ENCODE measurements around the gene PANK1. TPM values are rescaled to one million over a fixed set of nuclear protein-coding genes. Genes with fewer than 3 reads are reported as not detected.

PANK1 gene
- total and polyA plus RNA-seq, 2 of the 8 experiments (the other 6 are each of a cell fraction or from before 2014, with no cell fraction given), result 18.5 to 40.4 TPM

DNA sequence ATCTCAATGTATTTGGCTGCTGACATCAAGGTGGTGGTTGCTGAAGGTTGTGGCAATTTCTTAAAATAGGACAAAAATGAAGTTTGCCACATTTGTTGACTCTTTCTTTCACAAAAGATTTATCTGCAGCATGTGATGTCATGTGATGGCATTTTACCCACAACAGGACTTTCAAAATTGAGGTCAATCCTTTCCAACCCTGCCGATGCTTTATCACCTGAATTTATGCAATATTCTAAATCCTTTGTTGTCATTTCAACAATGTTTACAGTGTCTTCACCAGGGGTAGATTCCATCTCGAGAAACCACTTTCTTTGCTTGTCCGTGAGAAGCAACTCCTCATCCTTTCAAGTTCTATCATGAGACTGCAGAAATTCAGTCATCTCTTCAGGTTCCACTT is 69.0 kb downstream of the PANK1 start:
- Histone ChIP-seq H3K4me1 (replicated peaks in 1 of 4; ENCODE audit: control insufficient read depth in 3 of 4, insufficient read depth in 4 of 4, low read length in 3 of 4) (no peaks in the 10 kb centered on the region), H2BK20ac (ENCODE audit: low read length) (no peak overlapping the region), H3K27me3 (replicated peaks in 1 of 4; ENCODE audit: control insufficient read depth in 3 of 4, extremely low read depth in 1 of 4, insufficient read depth in 3 of 4, low read length in 3 of 4) (no peaks in the 10 kb centered on the region), H3K18ac (ENCODE audit: extremely low read depth, low read length) (no peak overlapping the region), H3K27ac (ENCODE audit: low read depth, low read length) (no peak overlapping the region), H2BK12ac (ENCODE audit: low read depth, low read length) (no peak overlapping the region), H2BK5ac (ENCODE audit: low read depth, low read length) (no peak overlapping the region), H2AK5ac (ENCODE audit: low read depth, low read length) (no peak overlapping the region), H2BK15ac (ENCODE audit: low read length) (no peak overlapping the region), H3K36me3 (ENCODE audit: control insufficient read depth in 2 of 4, insufficient read depth in 4 of 4, low read length in 3 of 4) (no peaks in the 10 kb centered on the region), H3K79me1 (ENCODE audit: low read depth, low read length) (no peaks in the 10 kb centered on the region), H3K4ac (replicated peaks; ENCODE audit: insufficient read length, low read depth, low read length) (no peak overlapping the region), H2AFZ (ENCODE audit: low read length) (no peak overlapping the region), H3K4me3 (ENCODE audit: extremely low read depth in 1 of 4, insufficient read depth in 2 of 4, low read depth in 3 of 4, low read length in 4 of 4) (no peak overlapping the region), H3K23ac (ENCODE audit: insufficient read length) (no peak overlapping the region), H3K56ac (replicated peaks; ENCODE audit: insufficient read length, low read depth, low read length) (no peak overlapping the region), H3K9ac (replicated peaks in 1 of 4; ENCODE audit: extremely low read depth in 1 of 4, low read depth in 3 of 4, low read length in 3 of 4) (no peak overlapping the region), H3K4me2 (ENCODE audit: insufficient read depth in 1 of 2, low read depth in 2 of 2, low read length in 2 of 2) (no peak overlapping the region), H4K91ac (replicated peaks; ENCODE audit: insufficient read length, low read length) (no peak overlapping the region), H3K9me3 (ENCODE audit: insufficient read depth in 2 of 2, low read depth in 1 of 2, low read length in 1 of 2) (no peaks in the 10 kb centered on the region), H4K5ac (ENCODE audit: insufficient read length, low read depth, low read length) (no peak overlapping the region), H2BK120ac (replicated peaks; ENCODE audit: low read depth, low read length) (no peak overlapping the region), H4K20me1 (replicated peaks in 1 of 2; ENCODE audit: control insufficient read depth in 1 of 2, insufficient read depth in 2 of 2, low read length in 2 of 2) (no peaks in the 10 kb centered on the region), H3K79me2 (ENCODE audit: control insufficient read depth in 1 of 2, insufficient read depth in 2 of 2, low read length in 2 of 2) (no peaks in the 10 kb centered on the region), H4K8ac (ENCODE audit: extremely low read depth, insufficient read depth, low read length) (no peak overlapping the region), H3K23me2 (ENCODE audit: low read depth, low read length) (no peaks in the 10 kb centered on the region), H3K14ac (ENCODE audit: insufficient read length) (no peak overlapping the region)
- DNase-seq (ENCODE audit: low read depth in 1 of 2, low spot score in 2 of 2) (no peak), FAIRE-seq (no peak)
- WGBS, 2 experiments (ENCODE audit: extremely low coverage in 1 of 2, insufficient coverage in 1 of 2, insufficient read length in 1 of 2, insufficient replicate concordance in 2 of 2, low coverage in 1 of 2, low lambda C conversion rate in 2 of 2, missing lambda C conversion rate in 1 of 2), result 93% methylated on average over 3 of the region's 3 CpGs; no CpG with 5 or more reads in 1 of the 2 experiments
- no peak for TF ChIP-seq POLR2A (IDR thresholded peaks at IDR 0.05; ENCODE audit: control extremely low read depth in 1 of 2, low read depth in 2 of 2, low read length in 2 of 2)
- no peak for TF ChIP-seq SP4 (IDR thresholded peaks at IDR 0.05; ENCODE audit: low read length)
- no peak for TF ChIP-seq TAF1 (IDR thresholded peaks at IDR 0.05; ENCODE audit: low read depth, low read length)
- TF ChIP-seq SIX5 (IDR thresholded peaks at IDR 0.05; ENCODE audit: low read depth, low read length), result no peak
- no peak for TF ChIP-seq SAP30 (IDR thresholded peaks at IDR 0.05; ENCODE audit: insufficient read depth, insufficient replicate concordance, low read length)
- no peak for TF ChIP-seq CEBPB (IDR thresholded peaks at IDR 0.05; ENCODE audit: low read depth, low read length)
- TF ChIP-seq RNF2 (IDR thresholded peaks at IDR 0.05; ENCODE audit: borderline replicate concordance, low read depth, low read length, missing control alignments, poor library complexity, severe bottlenecking), result no peak
- CTCF ChIA-PET (ENCODE audit: partially characterized antibody), result no interaction called here
- POLR2A ChIA-PET (ENCODE audit: partially characterized antibody), result no interaction called here

Data from H1 (cell line).